Activated CD8-positive, alpha-beta memory T cell treated with anti-CD3 and anti-CD28 coated beads for 1 hour (primary cell): ENCODE data around the gene PDIA2.

Experiments
- DNase-seq, 2 donors: peaks; one replicate each; pipeline ENCODE4 v3.0.0-alpha.2; 2020; ENCODE audit warnings: low read depth in 1 of 2; ENCODE audit errors: extremely low read depth in 1 of 2

PDIA2 gene

GRCh38 chr16:279531-279930 is 3.4 kb upstream of the PDIA2 start:
- DNase-seq, result no peak

- no peak for DNase-seq
Measured at GRCh38 chr16:280005-280460, 2.9 kb upstream of the PDIA2 start.

GRCh38 chr16:280552-280951 is 2.4 kb upstream of the PDIA2 start, which contains the start of gene ARHGDIG:
TSS of gene ARHGDIG (plus strand) at chr16:280591. CDS start at chr16:280681, 90 bp downstream.
- DNase-seq, result no peak

GRCh38 chr16:280991-281659 is 1.8 kb upstream of the PDIA2 start:
- no peak for DNase-seq

- no peak for DNase-seq
Measured at GRCh38 chr16:281660-282255, 1.2 kb upstream of the PDIA2 start.

GRCh38 chr16:282491-282890 is 473 bp upstream of the PDIA2 start:
- no peak for DNase-seq

- no peak for DNase-seq
Measured at GRCh38 chr16:284204-285120, 1.5 kb downstream of the PDIA2 start.

- no peak for DNase-seq
Measured at GRCh38 chr16:285146-286055, 2.4 kb downstream of the PDIA2 start.

- no peak for DNase-seq
Measured at GRCh38 chr16:286491-287297, 3.7 kb downstream of the PDIA2 start.

GRCh38 chr16:287298-287811 is 4.4 kb downstream of the PDIA2 start:
- DNase-seq, result no peak

- no peak for DNase-seq
Measured at GRCh38 chr16:287981-288920, 5.3 kb downstream of the PDIA2 start.

- no peak for DNase-seq
Measured at GRCh38 chr16:289395-289997, 6.5 kb downstream of the PDIA2 start.

- DNase-seq, result no peak
Measured at GRCh38 chr16:290015-290680, 7.2 kb downstream of the PDIA2 start.

- no peak for DNase-seq
Measured at GRCh38 chr16:290681-291405, 7.9 kb downstream of the PDIA2 start.

- DNase-seq, result no peak
Measured at GRCh38 chr16:291539-291938, 8.6 kb downstream of the PDIA2 start.

- DNase-seq, result no peak
Measured at GRCh38 chr16:293043-293775, 10.2 kb downstream of the PDIA2 start.
